Transverse colon (tissue), 4 donors: ENCODE data around the gene SMCP. TPM values are rescaled to one million over a fixed set of nuclear protein-coding genes. Genes with fewer than 3 reads are reported as not detected.

ENCODE experiments used
- DNase-seq: peaks from one replicate; pipeline ENCODE4 v3.0.0-alpha.2; 2019
- H3K27ac ChIP-seq, 4 donors: fragments of 200-600 bp; sonication (generic); 2 replicates each; pipeline ENCODE4 v1.5.1; 2016 to 2018; ENCODE audit warnings: inconsistent platforms in 4 of 4
- H3K27me3 ChIP-seq: fragments of 200-600 bp; sonication (generic); 2 replicates; pipeline ENCODE4 v1.5.1; 2017; ENCODE audit warnings: inconsistent platforms
- H3K36me3 ChIP-seq, 4 donors: fragments of 200-600 bp; sonication (generic); 2 replicates each; pipeline ENCODE4 v1.5.1; 2017 to 2019; ENCODE audit warnings: inconsistent platforms in 4 of 4
- H3K4me1 ChIP-seq, 4 donors: fragments of 200-600 bp; sonication (generic); 2 replicates each; pipeline ENCODE4 v1.5.1; 2017 to 2020; ENCODE audit warnings: inconsistent platforms in 4 of 4
- H3K4me3 ChIP-seq, 4 donors: fragments of 200-600 bp; sonication (generic); 1 replicate in 1 of 4; 2 replicates in 3 of 4; pipeline versions ENCODE4 v1.5.1 to v1.6.1; 2017 to 2019; ENCODE audit warnings: inconsistent platforms in 4 of 4
- H3K9me3 ChIP-seq, 2 donors: fragments of 200-600 bp; sonication (generic); 2 replicates each; pipeline ENCODE4 v1.5.1; 2017 to 2019; ENCODE audit warnings: inconsistent platforms in 2 of 2
- EP300 ChIP-seq: sonication (generic); formaldehyde crosslinking; IDR thresholded peaks from one replicate; pipeline ENCODE4 v1.6.1; 2017; ENCODE audit warnings: antibody characterized with exemption, low read depth
- POLR2A ChIP-seq: fragments of 450-650 bp; IDR thresholded peaks from one replicate; pipeline ENCODE4 v1.6.1; 2016; ENCODE audit warnings: antibody characterized with exemption, mild to moderate bottlenecking, moderate library complexity
- POLR2AphosphoS5 ChIP-seq, 3 donors: sonication (generic); formaldehyde crosslinking; IDR thresholded peaks; one replicate each; pipeline ENCODE4 v1.6.1; 2016; ENCODE audit warnings: antibody characterized with exemption in 3 of 3
- WGBS, 2 donors: methylation state at CpG; one replicate each; pipeline ENCODE4 v1.1.5; 2018; ENCODE audit warnings: low coverage in 1 of 2; 5-methylcytosine and 5-hydroxymethylcytosine counted together
- in situ Hi-C, 4 donors: fragments of 200-750 bp; cut with MboI; loops; one replicate each; pipeline versions ENCODE4 v1.15.0 to v1.15.1; 2017; ENCODE audit warnings: low sequenced_read_pairs in 3 of 4, low pct_ligation_motif_present in 1 of 4, low pct_unique_long_range_greater_than_20kb in 1 of 4
- intact Hi-C: fragments of 100-400 bp; cut with DNase I; formaldehyde crosslinking; loops from one replicate; pipeline ENCODE4 v1.15.1; 2023; ENCODE audit warnings: low total_unique reads
- total RNA-seq, 4 donors: library from RNA; depleted of rRNA; stranded (reverse); fragments of >200 nt; gene quantifications; one replicate each; pipeline ENCODE4 v1.1.0, GENCODE V29; 2016
- TF ChIP-seq, protein P1 (sequence below), 5 experiments: fragments of 200-600 bp in 3 of 5; fragments of 450-650 bp in 2 of 5; sonication (generic) in 3 of 5; IDR thresholded peaks; 1 replicate in 2 of 5; 2 replicates in 3 of 5; pipeline ENCODE4 v1.5.1; 2016 to 2017; ENCODE audit warnings: antibody characterized with exemption in 5 of 5, inconsistent platforms in 3 of 5, mild to moderate bottlenecking in 2 of 5, moderate library complexity in 1 of 5

SMCP gene
- total RNA-seq, 4 donors from 2014 or later = not detected

DNA sequence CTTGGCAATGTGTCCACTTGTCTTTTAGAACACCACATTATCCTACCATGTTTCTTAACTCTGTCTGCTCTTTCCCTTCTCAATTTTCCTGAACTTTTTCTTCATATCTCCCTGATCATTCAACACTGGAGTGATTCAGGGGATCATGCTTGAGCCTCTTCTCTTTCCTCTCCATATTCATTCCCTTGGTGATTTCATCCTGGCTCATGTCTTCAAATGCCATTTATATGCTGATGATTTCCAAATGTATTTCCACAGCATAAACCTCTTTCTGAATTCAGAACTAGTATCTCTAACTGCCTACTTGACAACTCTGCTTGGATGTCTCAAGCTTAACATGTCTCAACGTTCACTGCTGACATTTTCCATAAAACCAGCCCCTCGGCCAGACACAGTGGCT lies 21.8 kb downstream of the SMCP start:
- TF ChIP-seq EP300 = no peak
- TF ChIP-seq POLR2A = no peak
- TF ChIP-seq, protein P1, sequence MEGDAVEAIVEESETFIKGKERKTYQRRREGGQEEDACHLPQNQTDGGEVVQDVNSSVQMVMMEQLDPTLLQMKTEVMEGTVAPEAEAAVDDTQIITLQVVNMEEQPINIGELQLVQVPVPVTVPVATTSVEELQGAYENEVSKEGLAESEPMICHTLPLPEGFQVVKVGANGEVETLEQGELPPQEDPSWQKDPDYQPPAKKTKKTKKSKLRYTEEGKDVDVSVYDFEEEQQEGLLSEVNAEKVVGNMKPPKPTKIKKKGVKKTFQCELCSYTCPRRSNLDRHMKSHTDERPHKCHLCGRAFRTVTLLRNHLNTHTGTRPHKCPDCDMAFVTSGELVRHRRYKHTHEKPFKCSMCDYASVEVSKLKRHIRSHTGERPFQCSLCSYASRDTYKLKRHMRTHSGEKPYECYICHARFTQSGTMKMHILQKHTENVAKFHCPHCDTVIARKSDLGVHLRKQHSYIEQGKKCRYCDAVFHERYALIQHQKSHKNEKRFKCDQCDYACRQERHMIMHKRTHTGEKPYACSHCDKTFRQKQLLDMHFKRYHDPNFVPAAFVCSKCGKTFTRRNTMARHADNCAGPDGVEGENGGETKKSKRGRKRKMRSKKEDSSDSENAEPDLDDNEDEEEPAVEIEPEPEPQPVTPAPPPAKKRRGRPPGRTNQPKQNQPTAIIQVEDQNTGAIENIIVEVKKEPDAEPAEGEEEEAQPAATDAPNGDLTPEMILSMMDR (IDR thresholded peaks at IDR 0.05) = no peak
- no peak for TF ChIP-seq POLR2AphosphoS5 (IDR thresholded peaks at IDR 0.05)
- intact Hi-C loops = no loop called here
- WGBS, 2 donors = 72% methylated on average over 2 of the region's 2 CpGs; no CpG with 5 or more reads in 1 of the 2 donors
- Histone ChIP-seq H3K36me3 (no peaks in the 10 kb centered on the region), H3K27me3 (no peaks in the 10 kb centered on the region), H3K9me3 (no peaks in the 10 kb centered on the region), H3K27ac (no peak overlapping the region), H3K4me1 (no peaks in the 10 kb centered on the region), H3K4me3 (no peak overlapping the region)
- DNase-seq = no peak
- in situ Hi-C loops = no loop called here

DNA sequence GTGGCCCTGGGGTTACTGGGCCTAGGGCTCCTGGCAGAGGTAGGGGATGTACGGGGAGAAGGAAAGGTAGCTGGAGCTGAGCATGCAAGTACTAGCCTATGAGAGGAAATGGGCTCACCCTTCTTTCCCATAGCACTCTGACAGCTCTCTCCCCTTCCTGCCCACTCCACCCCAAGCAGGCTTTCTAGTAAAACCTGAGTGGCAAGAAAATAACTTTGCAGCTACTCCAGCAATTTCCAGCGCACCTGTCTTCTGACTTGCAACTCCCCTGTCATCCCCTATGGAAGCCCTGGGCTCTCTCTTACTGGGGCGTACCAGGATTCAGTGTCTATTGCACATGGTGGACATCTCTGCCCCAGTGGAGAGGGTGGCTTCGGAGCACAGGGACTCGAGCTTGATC lies 23.5 kb downstream of the SMCP start:
- intact Hi-C loops (no loop called here), in situ Hi-C loops (no loop called here)

DNA sequence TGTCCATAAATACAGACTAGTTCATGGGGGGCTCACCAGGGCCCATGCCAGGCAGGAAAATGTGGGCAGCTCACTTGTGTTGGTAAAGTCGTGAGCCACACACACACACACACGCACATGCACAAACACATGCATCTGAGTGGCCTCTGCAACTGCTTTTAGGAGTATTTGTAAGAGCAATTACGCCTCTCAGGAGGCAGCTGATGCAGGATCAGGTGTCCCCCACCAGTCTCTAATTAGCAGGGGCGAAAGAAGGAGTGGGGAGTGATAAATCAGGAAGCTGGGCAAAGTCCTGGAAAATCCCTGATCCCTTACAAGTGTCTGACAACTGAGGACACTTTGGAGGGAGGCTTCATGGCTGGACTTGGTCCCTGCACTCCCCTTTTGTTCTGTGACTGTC lies 24.5 kb downstream of the SMCP start:
- Histone ChIP-seq H3K4me1 (no peaks in the 10 kb centered on the region), H3K9me3 (no peaks in the 10 kb centered on the region), H3K27ac (no peak overlapping the region), H3K4me3 (no peak overlapping the region), H3K27me3 (no peaks in the 10 kb centered on the region), H3K36me3 (no peaks in the 10 kb centered on the region)
- in situ Hi-C loops (no loop called here), intact Hi-C loops (no loop called here)
- 70% methylated on average over 4 of the region's 4 CpGs; no CpG with 5 or more reads in 1 of the 2 donors for WGBS, 2 donors
- no peak for DNase-seq
- TF ChIP-seq POLR2AphosphoS5 (IDR thresholded peaks at IDR 0.05) = no peak
- no peak for TF ChIP-seq EP300
- TF ChIP-seq, protein P1 (IDR thresholded peaks at IDR 0.05) = no peak
- no peak for TF ChIP-seq POLR2A

More for the DNA sequence above, 23.5 kb downstream of the SMCP start:
- Histone ChIP-seq H3K4me3 (no peak overlapping the region), H3K4me1 (no peaks in the 10 kb centered on the region), H3K36me3 (no peaks in the 10 kb centered on the region), H3K27me3 (no peaks in the 10 kb centered on the region), H3K9me3 (no peaks in the 10 kb centered on the region), H3K27ac (no peak overlapping the region)
- no peak for TF ChIP-seq POLR2A
- TF ChIP-seq EP300 = no peak
- TF ChIP-seq, protein P1 (IDR thresholded peaks at IDR 0.05) = no peak
- no peak for TF ChIP-seq POLR2AphosphoS5 (IDR thresholded peaks at IDR 0.05)
- 70 to 73% methylated on average over 5 of the region's 5 CpGs for WGBS, 2 donors
- no peak for DNase-seq

DNA sequence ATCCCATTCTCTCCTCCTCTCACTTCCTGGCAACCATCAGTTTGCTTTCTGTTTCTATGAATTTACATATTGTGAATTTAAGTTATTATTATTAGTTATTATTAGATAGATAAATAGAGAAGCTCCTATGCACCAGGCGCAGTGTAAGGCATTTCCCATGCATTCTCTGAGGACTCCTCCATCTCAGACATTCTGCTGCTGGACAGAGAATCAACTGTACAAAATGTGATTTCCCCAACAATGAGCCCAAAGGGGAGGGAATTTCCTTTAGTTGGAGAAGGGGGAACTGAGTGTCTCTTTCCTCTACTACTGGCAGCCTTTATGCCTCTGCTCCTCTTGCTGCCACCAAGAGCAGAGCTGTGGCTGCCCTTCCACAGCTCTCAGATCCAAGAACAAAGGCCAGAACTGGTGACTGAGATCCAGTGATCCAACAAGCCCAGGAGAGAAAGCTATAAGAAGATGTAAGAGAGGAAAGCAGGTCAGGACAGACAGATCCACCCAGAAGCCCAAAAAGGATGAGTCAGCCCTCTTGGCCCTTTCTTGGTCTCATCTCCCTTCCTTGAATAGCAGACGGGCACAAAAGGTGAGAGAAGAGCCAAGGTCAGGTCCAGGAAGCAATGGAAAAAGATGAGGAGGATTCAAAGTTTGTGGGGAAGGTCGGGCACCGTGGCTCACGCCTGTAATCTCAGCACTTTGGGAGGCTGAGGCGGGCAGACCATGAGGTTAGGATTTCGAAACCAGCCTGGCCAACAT lies 26.7 kb downstream of the SMCP start:
- WGBS, 2 donors = 81 to 93% methylated on average over 7 of the region's 7 CpGs
- in situ Hi-C loops = no loop called here
- no peak for TF ChIP-seq EP300
- TF ChIP-seq POLR2A = no peak
- no peak for TF ChIP-seq POLR2AphosphoS5 (IDR thresholded peaks at IDR 0.05)
- TF ChIP-seq, protein P1 (IDR thresholded peaks at IDR 0.05) = no peak

More for the DNA sequence above, 26.7 kb downstream of the SMCP start:
- no peak overlapping the region for H3K4me3 ChIP-seq
- intact Hi-C loops = no loop called here
- H3K27me3 ChIP-seq = no peaks in the 10 kb centered on the region
- no peaks in the 10 kb centered on the region for H3K4me1 ChIP-seq
- H3K9me3 ChIP-seq = no peaks in the 10 kb centered on the region
- no peak for DNase-seq
- H3K36me3 ChIP-seq = no peaks in the 10 kb centered on the region
- no peak overlapping the region for H3K27ac ChIP-seq
